Measurements from ENCODE around the gene CCRL2.

DNA sequence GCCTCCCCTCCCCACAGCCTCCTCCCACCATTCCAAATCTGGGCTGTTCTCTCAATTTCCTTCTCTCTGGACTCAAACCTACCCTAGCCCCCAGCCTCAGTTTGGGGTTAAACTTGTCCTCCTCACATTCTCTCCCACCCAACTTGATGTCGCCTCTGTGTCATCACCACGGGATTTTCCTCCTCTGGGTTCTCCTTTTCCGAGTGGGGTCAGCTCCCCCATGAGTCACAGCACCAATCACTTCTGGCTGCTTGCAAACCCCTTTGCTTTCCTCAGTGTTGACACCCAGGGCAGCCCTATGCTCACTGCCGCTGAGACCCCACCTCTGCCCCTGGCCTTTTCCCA is 644 bp upstream of the CCRL2 start:
- TF ChIP-seq STAT5B (CRISPR knock-in tag; IDR thresholded peaks at IDR 0.05) (no peak), RCOR1 (IDR thresholded peaks at IDR 0.05; ENCODE audit: borderline replicate concordance in 1 of 2, low read depth in 2 of 2, low read length in 2 of 2) (no peak), SMC3 (conservative IDR thresholded peaks at IDR 0.05; ENCODE audit: insufficient read depth, low read depth, low read length) (no peak), ARHGAP35 (IDR thresholded peaks at IDR 0.05; ENCODE audit: partially characterized antibody) (no peak), TGIF2 (CRISPR knock-in tag; IDR thresholded peaks at IDR 0.05) (no peak), ZNF239 (CRISPR knock-in tag; IDR thresholded peaks at IDR 0.05) (no peak), GABPB1 (CRISPR knock-in tag; IDR thresholded peaks at IDR 0.05) (no peak), DPF2 (IDR thresholded peaks at IDR 0.05) (no peak), TEAD4 (IDR thresholded peaks at IDR 0.05; ENCODE audit: low read length) (no peak), TEAD4 (CRISPR knock-in tag; IDR thresholded peaks at IDR 0.05; ENCODE audit: borderline replicate concordance) (no peak)
- TF ChIP-seq, protein P1, sequence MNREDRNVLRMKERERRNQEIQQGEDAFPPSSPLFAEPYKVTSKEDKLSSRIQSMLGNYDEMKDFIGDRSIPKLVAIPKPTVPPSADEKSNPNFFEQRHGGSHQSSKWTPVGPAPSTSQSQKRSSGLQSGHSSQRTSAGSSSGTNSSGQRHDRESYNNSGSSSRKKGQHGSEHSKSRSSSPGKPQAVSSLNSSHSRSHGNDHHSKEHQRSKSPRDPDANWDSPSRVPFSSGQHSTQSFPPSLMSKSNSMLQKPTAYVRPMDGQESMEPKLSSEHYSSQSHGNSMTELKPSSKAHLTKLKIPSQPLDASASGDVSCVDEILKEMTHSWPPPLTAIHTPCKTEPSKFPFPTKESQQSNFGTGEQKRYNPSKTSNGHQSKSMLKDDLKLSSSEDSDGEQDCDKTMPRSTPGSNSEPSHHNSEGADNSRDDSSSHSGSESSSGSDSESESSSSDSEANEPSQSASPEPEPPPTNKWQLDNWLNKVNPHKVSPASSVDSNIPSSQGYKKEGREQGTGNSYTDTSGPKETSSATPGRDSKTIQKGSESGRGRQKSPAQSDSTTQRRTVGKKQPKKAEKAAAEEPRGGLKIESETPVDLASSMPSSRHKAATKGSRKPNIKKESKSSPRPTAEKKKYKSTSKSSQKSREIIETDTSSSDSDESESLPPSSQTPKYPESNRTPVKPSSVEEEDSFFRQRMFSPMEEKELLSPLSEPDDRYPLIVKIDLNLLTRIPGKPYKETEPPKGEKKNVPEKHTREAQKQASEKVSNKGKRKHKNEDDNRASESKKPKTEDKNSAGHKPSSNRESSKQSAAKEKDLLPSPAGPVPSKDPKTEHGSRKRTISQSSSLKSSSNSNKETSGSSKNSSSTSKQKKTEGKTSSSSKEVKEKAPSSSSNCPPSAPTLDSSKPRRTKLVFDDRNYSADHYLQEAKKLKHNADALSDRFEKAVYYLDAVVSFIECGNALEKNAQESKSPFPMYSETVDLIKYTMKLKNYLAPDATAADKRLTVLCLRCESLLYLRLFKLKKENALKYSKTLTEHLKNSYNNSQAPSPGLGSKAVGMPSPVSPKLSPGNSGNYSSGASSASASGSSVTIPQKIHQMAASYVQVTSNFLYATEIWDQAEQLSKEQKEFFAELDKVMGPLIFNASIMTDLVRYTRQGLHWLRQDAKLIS (CRISPR knock-in tag; IDR thresholded peaks at IDR 0.05): no peak; the same call in 1 of the 2 replicates
- TF ChIP-seq, protein P2, sequence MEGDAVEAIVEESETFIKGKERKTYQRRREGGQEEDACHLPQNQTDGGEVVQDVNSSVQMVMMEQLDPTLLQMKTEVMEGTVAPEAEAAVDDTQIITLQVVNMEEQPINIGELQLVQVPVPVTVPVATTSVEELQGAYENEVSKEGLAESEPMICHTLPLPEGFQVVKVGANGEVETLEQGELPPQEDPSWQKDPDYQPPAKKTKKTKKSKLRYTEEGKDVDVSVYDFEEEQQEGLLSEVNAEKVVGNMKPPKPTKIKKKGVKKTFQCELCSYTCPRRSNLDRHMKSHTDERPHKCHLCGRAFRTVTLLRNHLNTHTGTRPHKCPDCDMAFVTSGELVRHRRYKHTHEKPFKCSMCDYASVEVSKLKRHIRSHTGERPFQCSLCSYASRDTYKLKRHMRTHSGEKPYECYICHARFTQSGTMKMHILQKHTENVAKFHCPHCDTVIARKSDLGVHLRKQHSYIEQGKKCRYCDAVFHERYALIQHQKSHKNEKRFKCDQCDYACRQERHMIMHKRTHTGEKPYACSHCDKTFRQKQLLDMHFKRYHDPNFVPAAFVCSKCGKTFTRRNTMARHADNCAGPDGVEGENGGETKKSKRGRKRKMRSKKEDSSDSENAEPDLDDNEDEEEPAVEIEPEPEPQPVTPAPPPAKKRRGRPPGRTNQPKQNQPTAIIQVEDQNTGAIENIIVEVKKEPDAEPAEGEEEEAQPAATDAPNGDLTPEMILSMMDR (IDR thresholded peaks at IDR 0.05 in 2 of 3, conservative IDR thresholded peaks at IDR 0.05 in 1 of 3; ENCODE audit: insufficient read depth in 2 of 3, low read depth in 1 of 3, low read length in 3 of 3): no peak
- TF ChIP-seq, protein P3, sequence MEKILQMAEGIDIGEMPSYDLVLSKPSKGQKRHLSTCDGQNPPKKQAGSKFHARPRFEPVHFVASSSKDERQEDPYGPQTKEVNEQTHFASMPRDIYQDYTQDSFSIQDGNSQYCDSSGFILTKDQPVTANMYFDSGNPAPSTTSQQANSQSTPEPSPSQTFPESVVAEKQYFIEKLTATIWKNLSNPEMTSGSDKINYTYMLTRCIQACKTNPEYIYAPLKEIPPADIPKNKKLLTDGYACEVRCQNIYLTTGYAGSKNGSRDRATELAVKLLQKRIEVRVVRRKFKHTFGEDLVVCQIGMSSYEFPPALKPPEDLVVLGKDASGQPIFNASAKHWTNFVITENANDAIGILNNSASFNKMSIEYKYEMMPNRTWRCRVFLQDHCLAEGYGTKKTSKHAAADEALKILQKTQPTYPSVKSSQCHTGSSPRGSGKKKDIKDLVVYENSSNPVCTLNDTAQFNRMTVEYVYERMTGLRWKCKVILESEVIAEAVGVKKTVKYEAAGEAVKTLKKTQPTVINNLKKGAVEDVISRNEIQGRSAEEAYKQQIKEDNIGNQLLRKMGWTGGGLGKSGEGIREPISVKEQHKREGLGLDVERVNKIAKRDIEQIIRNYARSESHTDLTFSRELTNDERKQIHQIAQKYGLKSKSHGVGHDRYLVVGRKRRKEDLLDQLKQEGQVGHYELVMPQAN (IDR thresholded peaks at IDR 0.05; ENCODE audit: borderline replicate concordance): no peak
- TF ChIP-seq, protein P4, sequence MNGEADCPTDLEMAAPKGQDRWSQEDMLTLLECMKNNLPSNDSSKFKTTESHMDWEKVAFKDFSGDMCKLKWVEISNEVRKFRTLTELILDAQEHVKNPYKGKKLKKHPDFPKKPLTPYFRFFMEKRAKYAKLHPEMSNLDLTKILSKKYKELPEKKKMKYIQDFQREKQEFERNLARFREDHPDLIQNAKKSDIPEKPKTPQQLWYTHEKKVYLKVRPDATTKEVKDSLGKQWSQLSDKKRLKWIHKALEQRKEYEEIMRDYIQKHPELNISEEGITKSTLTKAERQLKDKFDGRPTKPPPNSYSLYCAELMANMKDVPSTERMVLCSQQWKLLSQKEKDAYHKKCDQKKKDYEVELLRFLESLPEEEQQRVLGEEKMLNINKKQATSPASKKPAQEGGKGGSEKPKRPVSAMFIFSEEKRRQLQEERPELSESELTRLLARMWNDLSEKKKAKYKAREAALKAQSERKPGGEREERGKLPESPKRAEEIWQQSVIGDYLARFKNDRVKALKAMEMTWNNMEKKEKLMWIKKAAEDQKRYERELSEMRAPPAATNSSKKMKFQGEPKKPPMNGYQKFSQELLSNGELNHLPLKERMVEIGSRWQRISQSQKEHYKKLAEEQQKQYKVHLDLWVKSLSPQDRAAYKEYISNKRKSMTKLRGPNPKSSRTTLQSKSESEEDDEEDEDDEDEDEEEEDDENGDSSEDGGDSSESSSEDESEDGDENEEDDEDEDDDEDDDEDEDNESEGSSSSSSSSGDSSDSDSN (IDR thresholded peaks at IDR 0.05; ENCODE audit: borderline replicate concordance in 1 of 2, low read depth in 2 of 2, low read length in 2 of 2): no peak
